IPS-NIHi7 (cell line): ENCODE measurements around the gene HES7.

Source experiments
- DNase-seq: peaks from one replicate; pipeline ENCODE4 v3.0.0; 2012; ENCODE audit warnings: mixed read lengths; ENCODE audit errors: extremely low spot score

The HES7 gene

DNA sequence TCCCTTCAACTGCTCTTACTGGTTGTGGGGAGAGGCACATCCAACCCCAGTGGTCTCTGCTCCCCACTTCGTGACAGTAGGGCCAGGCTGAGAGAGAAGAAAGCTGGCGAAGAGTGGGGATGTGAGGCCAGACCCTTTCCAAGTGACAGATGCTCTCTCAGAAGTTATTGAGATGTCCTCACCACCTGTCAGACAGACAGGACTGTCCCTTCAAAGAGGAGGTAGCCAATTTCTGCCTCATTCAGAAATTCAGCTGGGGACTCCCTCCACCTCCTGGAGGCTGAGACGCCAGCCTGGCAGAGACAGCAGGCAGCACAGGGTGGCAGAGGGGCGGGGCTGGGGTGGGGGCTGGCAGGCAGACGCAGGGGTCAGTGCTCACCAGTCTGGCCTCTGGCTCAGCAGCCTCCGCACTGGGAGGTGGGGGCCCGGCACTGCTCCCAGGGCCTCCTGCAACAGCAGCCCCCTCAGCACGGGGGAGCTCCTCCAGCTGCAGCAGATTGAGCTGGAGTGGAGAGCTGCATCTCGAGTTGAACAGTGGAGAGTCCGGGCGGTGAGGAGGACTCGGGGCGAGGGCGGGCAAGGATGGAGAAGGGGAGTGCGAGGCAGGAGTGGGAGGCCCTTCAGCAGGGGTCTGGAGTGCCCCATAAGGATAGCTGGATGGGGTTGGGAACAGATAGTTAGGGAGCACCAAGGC, 19.1 kb upstream of the HES7 start:
- no peak for DNase-seq

DNA sequence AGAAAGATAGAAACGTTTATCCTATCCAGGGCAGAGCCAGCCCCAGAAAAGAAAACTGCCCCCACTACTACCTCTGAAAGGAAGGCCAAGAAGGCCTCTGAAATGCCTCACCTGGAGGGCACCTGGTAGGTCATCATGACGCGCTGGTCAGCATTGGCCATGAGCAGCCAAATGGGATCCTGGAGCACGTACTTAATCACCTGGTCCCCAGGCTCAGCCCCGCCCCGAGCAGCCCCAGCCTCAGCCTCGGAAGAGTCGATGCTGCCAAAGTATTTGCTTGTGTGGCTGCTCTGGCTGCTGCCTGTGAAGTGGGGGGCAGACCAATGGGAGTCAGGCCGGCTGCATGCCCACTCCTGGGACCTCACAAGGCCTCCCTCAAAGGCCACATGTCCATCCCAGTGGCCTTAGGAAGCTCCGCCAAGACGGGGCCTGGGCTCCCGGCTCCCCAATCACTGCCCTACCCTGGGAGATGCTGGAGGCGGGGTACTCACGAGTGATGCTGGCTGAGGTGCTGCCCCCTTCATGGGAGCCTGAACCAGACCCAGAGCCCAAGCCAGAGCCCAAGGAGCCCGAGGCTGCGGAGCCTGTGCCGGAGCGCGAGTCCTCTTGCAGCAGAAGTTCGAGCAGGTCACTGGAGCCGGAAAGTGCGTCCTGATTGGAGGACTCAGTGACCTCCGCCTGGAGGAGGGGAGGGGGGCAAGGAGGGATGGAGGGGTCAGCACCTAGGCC, 18.4 kb upstream of the HES7 start:
- DNase-seq: no peak

DNA sequence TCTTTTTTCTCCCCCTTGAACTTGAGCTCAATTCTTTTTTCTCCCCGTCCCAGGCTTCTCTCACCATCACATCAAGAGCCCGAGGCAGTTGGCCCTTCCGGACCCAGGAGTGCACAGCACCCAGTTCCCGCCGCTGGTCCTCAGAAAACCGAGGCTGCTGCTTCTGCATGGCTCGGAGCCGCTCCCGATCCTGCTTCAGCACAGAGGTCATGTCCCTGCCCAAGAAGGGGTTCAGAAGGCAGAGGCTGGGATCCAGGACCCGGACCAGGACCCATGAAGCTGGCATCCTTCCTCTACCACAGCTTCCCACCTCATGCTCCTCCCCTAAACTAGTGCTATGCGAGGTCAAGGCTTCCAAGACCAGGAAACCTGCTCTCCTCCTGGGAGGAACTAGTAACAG, 17.8 kb upstream of the HES7 start:
- no peak for DNase-seq

DNA sequence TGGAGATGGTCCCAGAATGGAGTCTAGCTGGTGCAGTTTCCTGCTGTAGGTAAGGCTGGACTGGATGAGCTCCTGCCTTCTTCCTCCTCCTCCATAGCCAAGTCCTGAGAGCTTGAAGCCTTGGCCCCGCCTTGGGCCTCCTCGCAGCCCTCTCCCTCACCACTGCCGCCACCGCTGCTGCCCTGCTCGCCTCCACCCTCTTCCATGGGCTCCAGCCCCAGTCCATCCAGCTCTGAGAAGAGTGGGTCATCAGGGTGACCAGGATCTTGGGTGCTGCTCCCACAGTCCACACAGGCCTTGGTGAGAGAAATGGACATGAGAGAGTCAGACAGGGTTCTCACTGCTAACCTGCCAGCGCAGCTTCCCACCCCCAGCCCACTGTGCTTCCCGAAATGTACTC, 17.1 kb upstream of the HES7 start:
- DNase-seq: no peak

DNA sequence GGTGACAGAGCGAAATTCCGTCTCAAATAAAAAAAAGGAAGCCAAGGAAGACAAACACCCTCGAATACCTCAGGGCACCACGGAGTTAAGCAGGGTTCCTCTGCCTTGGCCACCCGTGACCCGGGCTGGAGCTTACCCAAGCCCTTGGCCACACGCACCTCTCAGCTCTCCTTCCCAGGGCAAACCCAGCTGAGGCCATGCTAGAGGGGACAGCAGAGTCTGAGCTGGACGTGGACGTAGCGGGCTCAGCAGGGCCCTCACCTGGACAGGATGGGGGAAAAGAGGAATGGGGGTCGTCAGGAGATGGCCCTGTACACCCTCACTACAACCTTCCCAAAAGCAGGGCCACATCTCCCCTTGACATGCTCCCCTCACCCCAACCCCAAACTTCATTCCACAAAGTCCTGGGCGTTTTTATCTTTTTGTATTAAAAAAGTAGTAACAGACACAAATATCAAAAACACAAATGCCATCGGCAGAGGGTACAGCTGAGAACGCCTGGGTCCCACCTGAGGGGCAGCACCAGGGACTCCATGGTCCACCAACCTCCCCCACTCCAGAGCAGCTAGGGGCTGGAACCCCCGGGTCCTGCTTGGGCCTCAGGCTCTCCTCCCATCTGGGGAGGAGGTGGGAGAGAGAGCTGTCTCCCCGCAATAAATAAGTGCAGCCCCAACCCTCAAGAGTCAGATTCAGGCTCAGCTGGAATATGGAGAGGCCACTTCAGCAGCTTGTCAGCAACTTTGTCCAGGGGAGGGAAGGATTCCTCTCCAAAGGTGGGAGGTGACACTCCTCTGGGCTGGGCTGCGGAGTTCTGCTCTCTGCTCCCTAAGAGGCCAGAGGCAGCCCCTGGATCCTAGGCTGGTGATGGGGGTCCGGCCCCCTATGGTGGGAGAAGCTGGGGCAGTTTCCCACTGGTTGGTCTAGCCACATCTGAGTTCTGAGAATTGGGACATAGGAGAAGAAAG, 16.4 kb upstream of the HES7 start:
- DNase-seq: no peak

DNA sequence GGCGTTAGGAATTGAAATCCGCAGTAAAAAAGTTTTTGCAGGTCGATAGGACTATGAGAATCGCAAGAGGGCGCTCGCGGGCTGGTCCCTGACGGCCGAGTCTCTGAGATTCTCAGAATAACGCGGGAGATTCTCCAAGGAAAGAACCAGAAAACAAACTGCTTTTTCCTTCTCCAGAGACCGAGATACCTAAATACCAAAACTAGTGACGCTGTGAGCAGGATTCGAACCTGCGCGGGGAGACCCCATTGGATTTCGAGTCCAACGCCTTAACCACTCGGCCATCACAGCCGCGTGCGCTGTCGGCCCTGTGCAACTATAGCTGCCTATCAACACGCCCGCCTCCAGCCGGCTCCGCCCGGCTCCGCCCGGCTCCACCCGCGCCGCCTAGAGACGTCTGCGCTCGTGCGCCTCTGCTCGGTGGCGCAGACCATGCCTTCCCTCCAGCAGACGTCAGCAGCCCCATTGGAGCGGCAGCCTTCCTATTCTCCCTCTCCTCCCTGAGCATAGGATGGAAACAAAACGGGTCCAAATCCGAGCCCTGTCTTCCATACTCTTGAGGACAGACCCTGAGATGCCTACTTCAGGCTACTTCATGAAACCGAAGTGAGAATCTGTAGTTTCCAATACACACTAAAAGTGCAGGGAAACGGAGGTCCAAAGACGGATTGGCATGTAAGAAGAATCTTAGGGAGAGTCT, 14.9 kb upstream of the HES7 start:
- peak; percentile 84 for DNase-seq

DNA sequence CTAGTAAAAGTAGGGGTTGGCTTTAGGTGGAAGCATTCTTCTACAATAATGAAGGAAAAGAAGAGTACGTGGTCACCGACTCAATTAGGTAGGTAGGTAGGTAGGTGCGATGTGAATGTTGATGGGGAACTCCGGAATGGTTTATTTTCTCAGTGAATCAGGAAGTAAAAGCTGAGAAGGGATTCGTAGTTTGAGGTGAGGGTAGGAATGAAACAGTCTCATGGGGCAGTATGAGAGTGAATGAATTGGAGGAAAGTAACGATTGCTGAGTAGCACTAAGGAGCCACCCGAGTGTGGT, 14.4 kb upstream of the HES7 start:
- DNase-seq: no peak

DNA sequence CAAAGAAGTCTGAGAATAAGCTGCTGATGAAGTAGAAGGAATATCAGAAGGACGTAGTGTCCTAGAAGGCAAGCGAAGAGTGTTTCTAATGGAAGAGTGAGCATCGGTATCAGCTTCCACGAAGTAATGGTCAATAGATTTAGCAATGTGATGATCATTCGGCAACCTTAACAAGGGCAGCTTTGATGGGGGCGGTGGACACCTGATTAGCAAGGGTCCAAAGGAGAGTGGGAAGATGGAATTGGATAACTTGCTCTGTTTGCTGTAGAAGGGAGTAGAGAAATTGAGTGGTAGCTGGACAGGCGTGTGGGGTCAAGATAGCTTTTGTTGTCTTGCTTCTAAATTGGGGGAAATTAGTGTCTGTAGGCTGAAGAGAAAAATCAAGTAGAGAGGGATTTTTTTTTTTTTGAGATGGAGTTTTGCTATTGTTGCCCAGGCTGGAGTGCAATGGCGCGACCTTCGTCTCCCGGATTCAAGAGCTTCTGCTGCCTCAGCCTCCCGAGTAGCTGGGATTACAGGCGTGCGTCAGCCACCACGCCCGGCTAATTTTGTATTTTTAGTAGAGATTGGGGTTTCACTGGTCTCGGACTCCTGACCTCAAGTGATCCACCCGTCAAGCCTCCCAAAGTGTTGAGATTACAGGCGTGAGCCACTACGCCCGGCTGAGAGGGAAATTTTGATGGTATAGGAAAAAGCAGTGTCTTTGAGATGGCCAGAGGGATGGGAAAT, 13.9 kb upstream of the HES7 start:
- DNase-seq: no peak

DNA sequence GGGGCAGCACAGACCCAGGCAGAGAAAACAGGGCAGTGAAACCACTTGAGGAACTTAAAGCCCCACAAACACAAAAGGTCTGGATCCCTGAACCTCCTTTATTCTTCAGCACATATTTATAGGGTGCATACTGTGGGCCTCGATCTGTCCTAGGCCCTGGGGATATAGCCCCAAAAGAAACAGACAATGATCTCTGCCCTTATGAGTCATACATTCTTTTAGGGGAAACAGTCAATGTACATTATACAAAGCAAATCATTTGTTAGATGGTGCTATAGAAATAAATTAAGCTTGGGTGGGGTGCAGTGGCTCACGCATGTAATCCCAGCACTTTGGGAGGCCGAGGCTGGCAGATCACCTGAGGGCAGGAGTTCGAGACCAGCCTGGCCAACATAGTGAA, 10.0 kb upstream of the HES7 start:
- DNase-seq: no peak

DNA sequence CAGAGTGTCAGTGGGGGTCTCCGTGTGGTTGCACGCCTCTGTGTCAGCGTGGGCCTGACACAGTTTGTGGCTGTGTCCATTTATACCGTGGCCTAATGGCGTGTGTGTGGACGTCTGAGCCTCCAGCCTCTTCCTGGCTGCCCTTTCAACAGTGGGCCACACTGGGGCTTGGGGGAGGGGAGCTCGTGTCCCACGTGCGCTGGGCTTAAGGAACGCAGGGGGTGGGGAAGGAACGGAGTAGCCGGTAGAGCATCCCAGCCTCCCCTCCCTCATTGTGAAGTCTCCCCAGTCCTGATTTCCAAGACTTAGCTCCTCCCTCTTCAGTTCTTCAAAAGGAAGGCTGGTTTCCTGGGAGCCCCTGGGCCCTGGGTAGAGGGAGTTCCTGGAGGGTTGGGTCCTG, 9.5 kb upstream of the HES7 start:
- DNase-seq: no peak

DNA sequence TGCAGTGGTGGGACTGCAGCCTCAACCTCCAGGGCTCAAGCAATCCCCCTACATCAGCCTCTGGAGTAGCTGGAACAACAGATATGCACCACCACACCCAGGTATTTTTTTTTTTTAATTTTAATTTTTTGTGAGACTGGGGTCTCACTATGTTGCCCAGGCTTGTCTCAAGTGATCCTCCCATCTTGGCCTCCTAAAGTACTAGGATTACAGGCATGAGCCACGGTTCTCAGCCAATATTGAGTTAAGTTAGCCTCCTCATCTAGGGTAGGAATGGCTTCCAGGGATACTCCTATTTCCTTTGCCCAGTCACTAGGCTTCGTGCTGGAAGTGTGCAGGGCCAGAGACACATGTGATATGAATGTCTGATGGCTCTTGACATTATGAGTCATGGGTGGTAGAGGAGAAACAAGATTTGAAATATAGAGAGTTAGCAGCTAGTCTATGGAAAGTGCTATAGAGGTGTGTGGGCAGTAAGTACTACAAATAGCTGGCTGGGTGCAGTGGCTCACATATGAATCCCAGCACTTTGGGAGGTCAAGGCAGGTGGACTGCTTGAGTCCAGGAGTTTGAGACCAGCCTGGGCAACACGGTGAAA, 8.0 kb upstream of the HES7 start:
- DNase-seq: no peak

DNA sequence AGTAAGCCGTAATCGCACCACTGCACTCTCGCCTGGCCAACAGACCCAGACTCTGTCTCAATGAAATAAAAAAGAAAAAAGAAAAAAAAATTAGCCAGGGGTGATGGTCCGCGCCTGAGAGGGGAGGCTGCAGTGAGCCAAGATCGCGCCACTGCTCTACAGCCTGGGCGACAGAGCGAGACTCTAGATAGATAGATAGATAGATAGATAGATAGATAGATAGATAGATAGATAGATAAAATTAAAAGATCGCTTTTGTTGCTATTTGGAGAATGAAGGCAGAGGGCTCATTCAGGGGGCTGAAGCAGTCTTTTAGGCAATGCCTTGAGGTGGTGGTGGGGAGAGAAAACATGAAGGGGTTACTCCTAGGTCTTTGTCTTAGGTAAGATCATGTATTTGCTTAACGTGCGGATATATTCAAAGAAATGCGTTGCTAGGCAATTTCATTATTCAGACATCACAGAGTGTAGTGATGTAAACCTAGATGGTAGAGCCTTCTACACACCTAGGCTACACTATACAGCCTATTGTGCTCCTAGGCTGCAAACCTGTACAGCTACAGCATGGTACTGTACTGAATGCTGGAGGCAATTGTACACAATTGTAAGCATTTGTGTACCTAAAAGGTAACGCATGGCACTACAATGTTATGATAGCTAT, 4.3 kb upstream of the HES7 start:
- DNase-seq: no peak

DNA sequence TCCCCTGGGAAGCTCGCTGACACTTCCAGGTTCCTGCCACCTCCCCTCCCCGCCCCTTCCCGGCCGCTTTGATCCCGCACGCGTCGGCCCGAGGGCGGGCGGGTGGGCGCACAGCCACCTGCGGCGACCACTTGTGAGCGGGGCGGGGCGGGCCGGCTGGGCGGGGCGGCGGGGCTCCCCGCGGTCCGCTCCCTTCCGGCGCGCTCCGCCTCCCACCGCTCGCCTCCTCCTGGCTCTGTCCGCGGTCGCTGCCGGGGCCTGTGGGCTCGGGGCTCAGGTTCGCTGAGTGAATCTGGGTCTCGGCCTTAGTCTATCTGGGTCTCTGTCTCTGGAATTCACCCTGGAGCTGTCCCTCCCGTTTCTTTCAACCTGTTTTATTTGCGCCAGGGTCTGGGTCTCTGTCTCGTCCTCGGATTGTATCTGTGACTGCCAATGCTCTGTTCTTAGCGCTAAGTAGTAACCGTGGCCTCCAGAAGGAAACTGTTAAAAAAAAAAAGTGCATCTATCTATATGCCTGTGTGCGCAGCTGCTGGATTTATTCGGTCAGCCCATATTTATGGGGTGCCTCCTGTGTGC, 2.7 kb upstream of the HES7 start:
- DNase-seq: peak; percentile 52

DNA sequence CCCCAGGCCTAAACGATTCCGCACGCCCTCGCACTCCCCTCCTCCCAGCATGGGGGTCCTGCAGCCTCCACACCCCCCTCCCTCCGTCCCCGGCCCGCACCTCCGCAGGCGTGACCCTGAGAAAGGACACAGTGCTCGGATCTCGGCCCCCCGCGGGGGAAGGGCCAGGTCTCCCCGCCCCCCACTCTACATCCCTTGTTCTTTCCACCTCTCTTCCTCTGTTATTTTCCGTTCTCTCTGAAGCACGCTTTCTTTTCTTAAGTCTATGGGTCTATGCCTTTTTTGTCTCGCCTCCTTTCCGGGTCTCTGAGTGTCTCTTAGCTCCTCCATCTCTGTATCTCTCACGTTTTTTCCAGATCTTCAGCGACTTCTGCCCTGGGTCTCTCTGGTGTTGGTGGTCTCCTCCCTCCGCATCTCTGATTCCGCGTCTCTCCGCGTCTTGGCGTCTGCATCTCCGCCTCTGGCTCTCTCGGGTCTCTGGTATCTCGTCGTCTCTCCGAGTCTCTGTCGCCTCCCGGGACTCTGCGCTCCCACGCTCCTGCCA, 2.1 kb upstream of the HES7 start:
- DNase-seq: no peak

DNA sequence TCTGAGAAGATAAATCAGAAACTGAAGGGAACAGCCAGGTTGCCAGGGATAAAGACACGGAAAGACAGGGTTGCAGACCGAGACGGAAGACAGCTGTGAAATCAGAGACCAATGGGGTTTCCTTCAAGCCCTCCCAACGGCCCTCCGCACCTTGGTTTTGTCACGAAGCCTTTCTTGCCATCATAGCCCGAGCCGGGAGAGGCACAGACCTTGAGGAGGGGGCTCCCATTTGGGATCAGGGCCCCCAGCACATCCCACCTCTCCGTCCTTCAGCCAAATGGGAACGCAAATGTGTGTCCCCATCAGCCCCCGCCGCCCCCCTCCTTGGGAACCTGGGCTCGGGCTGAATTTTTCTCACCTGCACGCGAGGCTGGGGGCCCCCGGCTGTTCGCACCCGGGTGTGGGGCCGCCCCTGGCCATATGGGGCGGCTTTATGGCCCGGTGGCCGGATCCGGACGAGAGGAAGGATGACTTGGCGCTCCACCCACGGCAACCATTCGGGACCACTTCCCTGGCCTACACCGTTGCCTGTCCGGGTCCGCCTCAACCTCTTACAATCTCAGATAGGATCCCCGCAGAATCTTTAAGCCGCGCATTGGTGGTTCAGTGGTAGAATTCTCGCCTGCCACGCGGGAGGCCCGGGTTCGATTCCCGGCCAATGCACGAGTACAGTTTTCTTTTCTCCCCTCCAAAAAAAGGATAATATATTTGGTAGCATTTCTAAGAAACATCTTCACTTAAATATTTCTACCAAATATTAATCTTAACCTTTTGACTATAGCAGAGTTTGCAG, 1.4 kb upstream of the HES7 start:
- peak; percentile 63 for DNase-seq

DNA sequence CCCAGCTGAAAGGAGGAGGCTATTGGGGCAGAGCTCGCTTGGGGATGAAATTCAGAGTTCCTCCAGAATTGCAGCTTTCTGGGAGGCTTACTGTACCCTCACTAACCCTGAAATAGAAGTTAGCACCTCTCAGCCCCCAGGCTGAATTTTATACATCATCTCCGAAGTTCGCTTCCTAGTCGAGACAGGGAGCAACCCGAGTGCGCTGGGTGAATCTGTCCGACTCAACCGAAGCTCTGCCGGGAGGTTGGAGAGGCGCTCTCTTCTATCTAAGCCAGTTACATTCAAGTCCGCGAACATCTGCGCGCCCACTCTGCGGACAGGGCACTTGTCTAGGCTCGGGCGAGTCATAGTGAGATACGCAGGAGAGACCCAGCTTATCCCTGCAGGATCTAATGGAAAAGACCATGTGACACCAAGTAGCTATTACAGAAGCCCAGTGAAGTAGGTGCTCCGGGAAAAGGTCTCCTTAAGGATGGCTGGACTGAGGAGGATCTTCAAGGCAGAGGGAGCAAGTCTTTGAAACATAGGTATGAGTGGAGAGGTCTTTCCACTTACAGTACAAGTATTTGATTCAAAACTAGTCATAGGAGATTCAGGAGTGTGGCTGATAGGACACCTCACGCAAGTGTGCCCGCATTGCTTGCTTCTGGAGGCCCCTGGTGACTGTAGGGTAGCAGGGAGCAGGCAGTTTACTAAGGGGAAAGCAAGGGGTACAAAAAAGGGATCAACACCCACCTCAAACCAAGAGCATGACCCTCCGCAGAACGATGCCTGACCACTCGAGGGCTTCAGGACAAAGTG, 646 bp upstream of the HES7 start:
- DNase-seq: no peak

DNA sequence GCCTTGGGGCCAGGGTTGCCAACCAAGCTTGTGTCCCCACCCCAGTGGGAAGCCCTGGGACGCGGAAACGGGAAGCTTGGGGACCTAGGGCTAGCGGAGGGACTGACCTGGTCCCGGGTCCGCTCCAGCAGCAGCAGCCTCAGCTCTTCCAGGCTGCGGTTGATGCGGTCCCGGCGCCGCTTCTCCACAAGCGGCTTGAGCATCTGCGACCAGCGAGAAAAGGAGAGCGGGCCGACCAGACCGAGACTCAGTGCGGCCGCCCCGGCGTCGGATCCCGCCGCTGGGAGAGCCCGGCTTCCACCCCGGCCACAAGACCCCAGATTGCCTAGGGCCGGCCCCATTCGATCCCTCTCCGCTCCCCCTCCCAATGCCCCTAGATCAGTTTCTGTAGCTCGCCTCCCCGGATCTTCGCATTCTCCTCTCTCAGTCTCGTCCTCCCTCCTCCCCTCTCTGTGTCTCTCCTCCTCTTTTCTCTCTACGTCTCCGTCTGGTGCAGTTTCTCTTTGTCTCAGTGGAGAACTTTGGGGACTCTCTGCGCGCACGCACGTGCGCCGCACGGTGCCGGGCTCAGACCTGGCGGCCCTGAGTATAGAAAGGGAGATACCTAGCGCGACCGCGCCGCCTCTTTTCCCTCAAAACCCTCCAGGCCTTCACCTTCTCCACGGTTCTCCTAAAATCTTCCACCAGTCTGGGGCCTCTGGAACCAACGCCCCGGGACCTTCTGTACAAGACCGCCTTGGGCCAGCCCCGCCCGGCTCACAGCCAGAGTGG, 797 bp downstream of the HES7 start:
- no peak for DNase-seq
